GM12878 (cell line): ENCODE data around the gene PDGFA. TPM values are rescaled to one million over a fixed set of nuclear protein-coding genes. Genes with fewer than 3 reads are reported as not detected.

ENCODE experiments used
- ATAC-seq: fragments of 200-7000 bp; cut with Tn5 transposase; 3 replicates; pipeline ENCODE4 v1.9.1; 2020; ENCODE audit warnings: mild to moderate bottlenecking, moderate library complexity
- BruUV-seq: library from RNA; stranded (reverse); fragments of 400-500 nt; replicated peaks from 2 replicates; lab custom pipeline; 2021; lab: Mats Ljungman, UMichigan
- CTCF ChIA-PET: fragments of 300-600 bp; sonication (Branson Sonifier 250); formaldehyde crosslinking; extraction: SDS; loops from one replicate; lab custom pipeline; 2021; ENCODE audit warnings: inconsistent platforms; lab: Yijun Ruan, JAX
- POLR2A ChIA-PET: fragments of 350-600 bp; formaldehyde crosslinking; extraction: SDS; loops from one replicate; lab custom pipeline; 2021; ENCODE audit warnings: inconsistent platforms; lab: Charles Lee
- RAD21 ChIA-PET: fragments of 300-600 bp; sonication (Branson Sonifier 250); formaldehyde crosslinking; loops from one replicate; lab custom pipeline; 2023; ENCODE audit warnings: antibody characterized with exemption; ENCODE audit not compliant: unreplicated experiment; lab: Charles Lee
- SMC1A ChIA-PET: fragments of 300-600 bp; sonication (Branson Sonifier 250); formaldehyde crosslinking; loops from one replicate; lab custom pipeline; 2023; ENCODE audit not compliant: unreplicated experiment, uncharacterized antibody; lab: Charles Lee
- DNase-seq: peaks from one replicate; pipeline ENCODE4 v3.0.0-alpha.2; 2011; ENCODE audit warnings: low read depth, low spot score
- FAIRE-seq: peaks from 3 replicates; lab custom pipeline; 2011; peaks lifted over from hg19 to GRCh38; lab: Jason Lieb, UNC
- H2AFZ ChIP-seq: 2 replicates; pipeline ENCODE4 v1.6.0; 2011; ENCODE audit warnings: low read depth, low read length, control low read depth; ENCODE audit not compliant: control insufficient read depth
- H3K27ac ChIP-seq: 2 replicates; pipeline ENCODE4 v1.5.1; 2011; ENCODE audit warnings: control low read depth; ENCODE audit not compliant: control insufficient read depth, insufficient read depth
- H3K27me3 ChIP-seq, 2 experiments: replicated peaks in 1 of 2; 2 replicates each; pipeline versions ENCODE4 v1.6.0 to v1.6.1; 2011; ENCODE audit warnings: low read length in 1 of 2; ENCODE audit not compliant: control insufficient read depth in 2 of 2, insufficient read depth in 2 of 2
- H3K36me3 ChIP-seq, 2 experiments: 2 replicates each; pipeline ENCODE4 v1.5.1; 2011; ENCODE audit warnings: low read length in 1 of 2; ENCODE audit not compliant: control insufficient read depth in 2 of 2, insufficient read depth in 2 of 2
- H3K4me1 ChIP-seq: 2 replicates; pipeline ENCODE4 v1.6.1; 2011; ENCODE audit warnings: mild to moderate bottlenecking, low read length, moderate library complexity, mixed read lengths; ENCODE audit not compliant: control insufficient read depth, insufficient read depth
- H3K4me2 ChIP-seq: 2 replicates; pipeline ENCODE4 v1.6.0; 2011; ENCODE audit warnings: control low read depth; ENCODE audit not compliant: control insufficient read depth, insufficient read depth
- H3K4me3 ChIP-seq: fragments of 200-600 bp; sonication (generic); 2 replicates; pipeline ENCODE4 v1.5.1; 2016
- H3K79me2 ChIP-seq: 2 replicates; pipeline ENCODE4 v1.6.0; 2011; ENCODE audit warnings: low read length; ENCODE audit not compliant: control insufficient read depth, insufficient read depth
- H3K9ac ChIP-seq: 2 replicates; pipeline ENCODE4 v1.8.0; 2011; ENCODE audit warnings: low read length, control low read depth, mixed read lengths; ENCODE audit not compliant: control insufficient read depth, insufficient read depth
- H3K9me3 ChIP-seq: replicated peaks from 3 replicates; pipeline ENCODE4 v1.5.1; 2011; ENCODE audit warnings: mild to moderate bottlenecking, low read length; ENCODE audit not compliant: control insufficient read depth, insufficient read depth
- H4K20me1 ChIP-seq: 2 replicates; pipeline ENCODE4 v1.6.0; 2011; ENCODE audit not compliant: control insufficient read depth, insufficient read depth
- HDGF ChIP-seq: fragments of 450-650 bp; IDR thresholded peaks from 2 replicates; pipeline ENCODE4 v1.6.1; 2016; ENCODE audit warnings: antibody characterized with exemption
- HSF1 ChIP-seq: fragments of 150-350 bp; IDR thresholded peaks from 2 replicates; pipeline ENCODE4 v1.6.1; 2014; ENCODE audit warnings: mild to moderate bottlenecking, low read depth, low read length
- MTA2 ChIP-seq: fragments of 450-650 bp; IDR thresholded peaks from 2 replicates; pipeline ENCODE4 v1.6.1; 2016; ENCODE audit warnings: low read depth, mild to moderate bottlenecking, moderate library complexity
- PRDM15 ChIP-seq: fragments of 450-650 bp; formaldehyde crosslinking; IDR thresholded peaks from 2 replicates; pipeline ENCODE4 v1.4.0; 2020; ENCODE audit warnings: mild to moderate bottlenecking, moderate library complexity
- RELB ChIP-seq: fragments of 450-650 bp; IDR thresholded peaks from 2 replicates; pipeline ENCODE4 v1.6.1; 2017; ENCODE audit warnings: low read depth, mild to moderate bottlenecking, moderate library complexity
- RFX5 ChIP-seq: IDR thresholded peaks from 2 replicates; pipeline ENCODE4 v1.6.1; 2011; ENCODE audit warnings: low read depth, low read length, improper control_type of control experiment
- SIN3A ChIP-seq: IDR thresholded peaks from 2 replicates; pipeline ENCODE4 v1.6.1; 2012; ENCODE audit warnings: low read depth, low read length, improper control_type of control experiment
- SREBF1 ChIP-seq: IDR thresholded peaks from 2 replicates; pipeline ENCODE4 v1.6.1; 2012; ENCODE audit warnings: mild to moderate bottlenecking, low read length
- SUZ12 ChIP-seq: fragments of 200-600 bp; sonication (generic); IDR thresholded peaks from one replicate; pipeline ENCODE4 v1.6.1; 2018; ENCODE audit warnings: antibody characterized with exemption, mild to moderate bottlenecking; ENCODE audit not compliant: unreplicated experiment
- TCF7 ChIP-seq: IDR thresholded peaks from 2 replicates; pipeline ENCODE4 v1.6.1; 2014; ENCODE audit warnings: antibody characterized with exemption, borderline replicate concordance
- ZNF687 ChIP-seq: fragments of 450-650 bp; IDR thresholded peaks from 2 replicates; pipeline ENCODE4 v1.6.1; 2017; ENCODE audit warnings: mild to moderate bottlenecking, moderate library complexity
- WGBS: methylation state at CpG from one replicate; pipeline ENCODE4 v1.1.6; 2016; ENCODE audit warnings: low lambda C conversion rate; ENCODE audit not compliant: insufficient replicate concordance, insufficient coverage; ENCODE audit errors: missing lambda C conversion rate; 5-methylcytosine and 5-hydroxymethylcytosine counted together
- in situ Hi-C: fragments of 300-500 bp; cut with MboI; formaldehyde crosslinking; loops from 9 replicates; pipeline ENCODE4 v1.14.3; 2018; ENCODE audit warnings: mixed read lengths
- intact Hi-C: fragments of 100-400 bp; cut with micrococcal nuclease; formaldehyde crosslinking; loops from one replicate; pipeline ENCODE4 v1.14.2; 2022; ENCODE audit not compliant: unreplicated experiment
- polyA plus RNA-seq, 11 experiments: library from polyadenylated mRNA; depleted of rRNA in 4 of 11; unstranded in 6 of 11; stranded (reverse) in 5 of 11; fragments of >200 nt; fragmentation: Nextera tagmentation in 4 of 11; fragmentation: Illumina TruSeq in 1 of 11; extraction: Ambion mirVana in 4 of 11; extraction: Trizol in 1 of 11; gene quantifications; 1 replicate in 1 of 11; 2 replicates in 10 of 11; pipeline versions ENCODE4 v1.2.1 to v1.2.3, GENCODE V29; 2011 to 2016; ENCODE audit warnings: inconsistent platforms in 2 of 11, missing spikeins in 2 of 11, low read depth in 1 of 11
- total RNA-seq, 4 experiments: library from RNA; depleted of rRNA in 3 of 4; stranded (reverse); fragments of >200 nt in 3 of 4; fragmentation: Illumina TruSeq in 1 of 4; extraction: Trizol in 1 of 4; gene quantifications; 2 replicates each; pipeline versions ENCODE4 v1.2.1 to v1.2.3, GENCODE V29; 2013 to 2021

PDGFA gene
- total and polyA plus RNA-seq, 10 of the 15 experiments (the other 5 are each of a cell fraction or from before 2014, with no cell fraction given): 2.5 to 10.0 (median 5.6) TPM

GRCh38 chr7:523347-524336, 4.0 kb upstream of the PDGFA start:
- ChIA-PET POLR2A (no interaction called here), CTCF (no interaction called here), RAD21 (interaction anchor here (1.4 kb wide), 1 partner anchor 79 kb away, joined by 3 read pairs; no protein-coding TSS in a partner anchor), SMC1A (no interaction called here)
- Histone ChIP-seq H3K9me3 (no peaks in the 10 kb centered on the region; the same call in 2 of the 3 replicates), H3K4me2 (no peak overlapping the region), H3K79me2 (no peaks in the 10 kb centered on the region), H3K4me3 (no peak overlapping the region), H3K9ac (no peak overlapping the region), H3K27ac (no peak overlapping the region), H3K36me3 (no peaks in the 10 kb centered on the region), H3K4me1 (peaks cover 16% of the 10 kb centered on the region), H2AFZ (no peak overlapping the region), H3K27me3 (peaks cover 2 to 3% of the 10 kb centered on the region in 2 experiments), H4K20me1 (no peaks in the 10 kb centered on the region)
- DNase-seq (no peak), FAIRE-seq (no peak), ATAC-seq (no peak)
- intact Hi-C loops: loop anchor here (10.0 kb wide), 2 partner anchors 199 to 351 kb away; partner anchors contain the start of gene GET4
- in situ Hi-C loops: loop anchor here (5.0 kb wide), 1 partner anchor 64 kb away; no protein-coding TSS in a partner anchor
- WGBS: 72% methylated on average over 27 of the region's 28 CpGs
- BruUV-seq: no TSS peak
- TF ChIP-seq PRDM15 (CRISPR knock-in tag): no peak
- TF ChIP-seq ZNF687: no peak
- TF ChIP-seq HDGF: no peak
- no peak for TF ChIP-seq RFX5
- no peak for TF ChIP-seq RELB
- TF ChIP-seq SUZ12: no peak
- TF ChIP-seq TCF7: no peak
- TF ChIP-seq SIN3A: no peak
- TF ChIP-seq HSF1: no peak
- no peak for TF ChIP-seq MTA2
- no peak for TF ChIP-seq SREBF1
